Fibroblast of peridontal ligament (primary cell): Measurements from ENCODE around the gene ACOX1.

ENCODE experiments used
- DNase-seq: peaks from one replicate; pipeline ENCODE4 v3.0.0-alpha.2; 2010; ENCODE audit errors: extremely low read depth

ACOX1 gene

GRCh38 chr17:75892556-75893224 lies 86.3 kb downstream of the ACOX1 start:
- no peak for DNase-seq

DNA sequence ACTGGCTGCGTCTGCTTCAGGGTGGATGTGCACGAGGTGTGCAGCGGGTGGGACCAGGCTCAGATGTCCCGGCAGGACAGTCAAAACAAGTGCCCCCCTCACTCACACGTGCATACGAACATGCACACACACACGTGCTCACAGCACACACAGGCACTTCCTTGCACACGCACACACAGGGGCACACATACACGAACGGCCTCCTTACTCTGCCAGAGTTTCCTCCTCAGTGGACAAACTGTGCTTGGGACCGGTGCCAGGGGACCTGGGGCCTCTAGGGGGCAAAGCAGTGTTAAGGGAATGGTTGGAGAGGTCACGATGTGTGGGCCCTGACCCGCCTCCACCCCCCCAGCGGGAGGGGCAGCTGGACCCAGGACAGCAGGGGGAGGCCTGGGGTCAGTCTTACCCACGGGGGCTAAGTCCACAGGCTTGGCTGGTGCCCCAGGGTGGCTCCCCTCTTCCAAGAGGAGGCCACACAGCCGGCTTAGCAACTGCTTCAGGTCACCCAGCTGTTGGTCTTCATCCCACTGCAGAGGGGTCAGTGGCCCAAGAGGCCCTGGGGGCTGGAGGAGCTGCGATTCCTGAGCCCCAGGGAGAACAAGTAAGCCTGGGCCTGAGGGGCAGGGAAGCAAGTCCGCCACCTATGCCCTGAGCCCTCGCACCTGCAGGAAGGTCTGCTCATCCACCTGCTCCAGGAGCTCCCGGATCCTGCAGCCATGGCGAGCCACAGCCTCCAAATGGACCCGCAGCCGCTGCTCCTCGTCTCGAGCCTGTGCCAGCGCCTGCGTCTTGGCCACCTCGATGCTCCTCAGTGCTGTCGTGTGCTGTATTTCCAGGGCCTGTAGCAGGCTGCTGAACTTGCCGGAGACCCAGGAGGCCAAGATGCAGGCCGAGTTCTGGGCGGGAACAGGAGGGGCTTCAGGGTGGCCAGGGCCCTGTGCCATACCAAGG lies 87.1 kb downstream of the ACOX1 start:
- no peak for DNase-seq
